ENCODE results near the gene RIMS4. TPM values are rescaled to one million over a fixed set of nuclear protein-coding genes. Genes with fewer than 3 reads are reported as not detected.
A peak's percentile ranks its signal among the peaks of the same experiment; 100 is the strongest.

RIMS4 gene
- 3.2 TPM for total RNA-seq
- long read RNA-seq, partial matches to known transcripts, result 0 of 1 reads
- long read RNA-seq, other reads (novel, unspliced or antisense), result 0 of 1 reads

DNA sequence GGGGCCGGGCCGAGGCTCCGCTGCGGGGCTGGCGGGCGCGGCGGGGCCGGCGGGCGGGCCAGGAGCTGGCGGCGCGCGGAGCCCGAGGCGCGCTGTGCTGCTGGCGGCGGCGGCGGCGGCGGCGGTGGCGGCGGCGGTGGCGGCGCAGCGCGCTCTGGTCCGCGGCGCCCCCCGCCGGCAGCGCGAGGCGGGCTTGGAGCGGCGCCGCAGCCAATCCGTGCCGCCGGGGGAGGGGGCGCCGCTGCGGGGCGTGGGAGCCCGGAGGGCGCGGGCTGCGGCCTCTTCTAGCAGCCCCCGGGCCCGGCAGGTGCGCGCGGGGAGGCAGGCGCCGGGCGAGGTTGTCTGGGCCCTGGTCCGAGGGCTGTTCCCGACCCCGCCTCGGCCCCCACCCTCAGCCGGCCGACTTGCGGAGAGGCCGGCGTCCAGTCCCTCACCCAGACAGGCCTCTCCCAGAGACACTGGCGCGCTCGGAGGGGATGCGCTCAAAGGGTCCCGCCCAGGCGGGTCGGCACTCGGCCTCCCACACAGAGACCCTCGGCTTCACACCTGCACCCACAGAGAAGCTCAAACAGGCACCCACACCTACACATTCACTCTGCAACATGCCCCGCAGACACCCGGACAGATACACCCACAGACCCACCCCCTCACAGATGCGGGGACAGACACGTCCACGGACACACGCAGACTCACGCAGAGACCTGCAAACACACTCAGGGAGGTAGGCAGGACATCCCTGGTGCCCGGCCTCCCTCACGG, at the start of gene RIMS4:
RIMS4 (minus strand) TSS at position 156 of the 759 bp plus-strand sequence. CDS start 275 bp downstream, outside the sequence.
- no peak for DNase-seq
- Histone ChIP-seq H3K36me3 (no peaks in the 10 kb centered on the region), H3K27me3 (peaks cover 51% of the 10 kb centered on the region), H3K4me3 (peak within 1 kb of the TSS; percentile 19), H3K27ac (no peak within 1 kb of the TSS), H3K9me3 (peaks cover 5% of the 10 kb centered on the region), H3K4me1 (no peaks in the 10 kb centered on the region)
- TF ChIP-seq, protein P1, sequence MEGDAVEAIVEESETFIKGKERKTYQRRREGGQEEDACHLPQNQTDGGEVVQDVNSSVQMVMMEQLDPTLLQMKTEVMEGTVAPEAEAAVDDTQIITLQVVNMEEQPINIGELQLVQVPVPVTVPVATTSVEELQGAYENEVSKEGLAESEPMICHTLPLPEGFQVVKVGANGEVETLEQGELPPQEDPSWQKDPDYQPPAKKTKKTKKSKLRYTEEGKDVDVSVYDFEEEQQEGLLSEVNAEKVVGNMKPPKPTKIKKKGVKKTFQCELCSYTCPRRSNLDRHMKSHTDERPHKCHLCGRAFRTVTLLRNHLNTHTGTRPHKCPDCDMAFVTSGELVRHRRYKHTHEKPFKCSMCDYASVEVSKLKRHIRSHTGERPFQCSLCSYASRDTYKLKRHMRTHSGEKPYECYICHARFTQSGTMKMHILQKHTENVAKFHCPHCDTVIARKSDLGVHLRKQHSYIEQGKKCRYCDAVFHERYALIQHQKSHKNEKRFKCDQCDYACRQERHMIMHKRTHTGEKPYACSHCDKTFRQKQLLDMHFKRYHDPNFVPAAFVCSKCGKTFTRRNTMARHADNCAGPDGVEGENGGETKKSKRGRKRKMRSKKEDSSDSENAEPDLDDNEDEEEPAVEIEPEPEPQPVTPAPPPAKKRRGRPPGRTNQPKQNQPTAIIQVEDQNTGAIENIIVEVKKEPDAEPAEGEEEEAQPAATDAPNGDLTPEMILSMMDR (IDR thresholded peaks at IDR 0.05), result no peak
- intact Hi-C loops (cut with DNase I), result no loop called here
- ATAC-seq, result peak; percentile 36

DNA sequence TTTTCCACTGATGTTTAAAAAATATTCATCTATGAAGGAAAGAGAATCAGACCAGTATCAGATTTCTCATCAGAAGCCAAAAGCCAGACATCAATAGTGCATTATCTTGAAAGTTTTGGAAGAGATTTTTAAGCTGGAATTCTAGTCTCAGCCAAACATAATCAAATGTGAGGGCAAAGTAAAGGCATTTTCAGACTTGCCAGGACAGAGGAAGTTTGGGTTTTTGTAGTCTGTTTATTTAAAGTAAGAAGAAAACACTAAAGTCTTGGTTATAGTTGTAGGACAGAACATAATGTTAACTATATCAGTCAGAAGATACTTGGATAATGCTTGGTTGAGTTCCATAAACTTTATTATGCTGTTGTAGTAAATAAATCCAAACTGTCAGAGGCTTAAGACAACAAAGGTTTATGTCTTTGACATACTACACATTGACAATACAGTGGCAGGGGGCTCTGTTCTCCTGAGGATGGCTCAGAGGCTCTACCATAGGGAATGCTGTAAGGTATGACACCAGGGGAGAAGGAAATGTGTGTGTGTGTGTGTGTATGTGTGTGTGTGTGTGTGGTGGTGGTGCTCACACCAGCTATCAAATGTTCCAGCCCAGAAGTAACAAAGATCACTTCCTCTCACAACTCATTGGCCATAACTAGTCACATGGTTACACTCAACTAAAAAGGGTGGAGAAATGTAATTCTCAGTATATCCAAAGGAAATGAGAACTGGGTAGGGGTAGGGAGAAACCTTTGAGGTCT, 48.4 kb upstream of the RIMS4 start:
- intact Hi-C loops (cut with DNase I), result no loop called here
- H3K36me3 ChIP-seq, result no peaks in the 10 kb centered on the region
- no peak for DNase-seq
- no peak overlapping the region for H3K27ac ChIP-seq
- TF ChIP-seq, protein P1 (IDR thresholded peaks at IDR 0.05), result no peak
- no peaks in the 10 kb centered on the region for H3K27me3 ChIP-seq
- no peak for ATAC-seq
- no peak overlapping the region for H3K4me3 ChIP-seq
- no peaks in the 10 kb centered on the region for H3K9me3 ChIP-seq
- no peaks in the 10 kb centered on the region for H3K4me1 ChIP-seq

DNA sequence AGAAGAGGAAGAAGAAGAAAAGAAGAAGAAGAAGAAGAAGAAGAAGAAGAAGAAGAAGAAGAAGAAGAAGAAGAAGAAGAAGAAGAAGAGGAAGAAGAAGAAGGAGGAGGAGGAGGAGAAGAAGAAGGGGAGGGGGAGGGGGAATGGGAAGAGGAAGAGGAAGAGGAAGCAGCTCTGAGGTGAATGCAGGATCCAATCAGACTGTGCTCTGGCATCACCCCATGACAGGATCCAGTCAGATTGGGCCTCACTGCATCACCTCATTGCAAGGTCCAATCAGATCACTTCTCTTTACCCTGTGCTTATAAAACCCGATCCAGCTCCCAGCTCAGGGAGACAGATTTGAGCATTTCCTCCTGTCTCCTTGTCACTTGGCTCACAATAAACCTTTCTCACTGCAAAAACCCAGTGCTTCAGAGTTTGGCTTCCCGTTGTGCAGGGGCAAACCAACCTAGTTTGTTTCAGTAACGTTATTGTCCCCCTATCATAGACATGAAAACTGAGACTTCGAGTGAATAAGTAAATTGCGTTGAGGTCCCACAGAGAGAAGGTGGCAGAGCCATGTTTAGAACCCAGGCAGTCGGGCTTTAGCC, 46.6 kb upstream of the RIMS4 start:
- TF ChIP-seq, protein P1 (IDR thresholded peaks at IDR 0.05), result no peak
- Histone ChIP-seq H3K4me3 (no peak overlapping the region), H3K4me1 (no peaks in the 10 kb centered on the region), H3K9me3 (no peaks in the 10 kb centered on the region), H3K27me3 (no peaks in the 10 kb centered on the region), H3K36me3 (no peaks in the 10 kb centered on the region), H3K27ac (no peak overlapping the region)
- no peak for ATAC-seq
- intact Hi-C loops (cut with DNase I), result no loop called here
- no peak for DNase-seq

DNA sequence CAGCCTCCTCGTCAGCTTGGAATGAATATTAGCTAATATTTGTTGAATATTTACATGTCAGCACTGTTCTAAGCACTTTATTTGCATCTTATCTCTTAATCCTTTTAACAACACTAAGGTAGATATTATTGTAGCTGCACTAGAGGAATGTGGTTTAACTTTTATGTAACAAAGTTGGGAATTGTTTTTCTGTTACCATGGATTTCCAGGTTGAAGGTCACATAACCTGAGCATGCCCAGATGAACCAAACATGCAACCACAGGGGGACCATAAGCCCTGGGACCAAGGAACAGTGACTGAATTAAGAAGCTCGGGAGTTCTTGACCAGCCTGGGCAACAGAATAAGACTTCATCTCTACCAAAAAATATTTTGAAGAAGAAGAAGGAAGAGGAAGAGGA, 46.1 kb upstream of the RIMS4 start:
- DNase-seq, result no peak
- ATAC-seq, result no peak
- Histone ChIP-seq H3K27ac (no peak overlapping the region), H3K4me1 (no peaks in the 10 kb centered on the region), H3K4me3 (no peak overlapping the region), H3K9me3 (no peaks in the 10 kb centered on the region), H3K27me3 (no peaks in the 10 kb centered on the region), H3K36me3 (no peaks in the 10 kb centered on the region)
- TF ChIP-seq, protein P1 (IDR thresholded peaks at IDR 0.05), result no peak
- intact Hi-C loops (cut with DNase I), result no loop called here

DNA sequence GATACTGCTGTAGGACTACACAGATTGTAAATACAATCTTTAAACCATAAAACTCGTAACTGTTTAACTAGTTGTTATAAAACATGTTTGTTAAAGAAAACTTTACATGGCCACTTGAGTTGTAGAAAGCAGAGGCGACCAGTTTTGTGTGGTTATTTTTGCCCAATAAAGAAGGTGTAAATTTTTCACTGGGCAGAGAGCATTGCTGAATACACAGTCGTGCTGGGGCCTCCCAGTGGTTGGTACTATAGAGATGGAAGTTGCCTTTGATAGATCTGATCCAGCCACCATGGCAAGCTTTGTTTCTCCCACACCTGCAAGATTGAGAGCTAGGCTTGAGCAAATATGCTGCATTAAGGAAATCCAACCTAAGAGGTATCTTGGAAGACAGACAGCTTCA, 41.2 kb upstream of the RIMS4 start:
- no peaks in the 10 kb centered on the region for H3K36me3 ChIP-seq
- no peaks in the 10 kb centered on the region for H3K9me3 ChIP-seq
- DNase-seq (no peak), ATAC-seq (no peak)
- H3K4me3 ChIP-seq, result no peak overlapping the region
- intact Hi-C loops (cut with DNase I), result no loop called here
- H3K4me1 ChIP-seq, result no peaks in the 10 kb centered on the region
- TF ChIP-seq, protein P1 (IDR thresholded peaks at IDR 0.05), result no peak
- no peak overlapping the region for H3K27ac ChIP-seq
- no peaks in the 10 kb centered on the region for H3K27me3 ChIP-seq
